Testis (tissue), 2 donors: ENCODE measurements around the gene C1S.
A peak's percentile ranks its signal among the peaks of the same experiment; 100 is the strongest.

ENCODE experiments used
- POLR2A ChIP-seq: fragments of 450-650 bp; IDR thresholded peaks from one replicate; pipeline ENCODE4 v1.6.1; 2017; ENCODE audit warnings: antibody characterized with exemption, mild to moderate bottlenecking, moderate library complexity
- TF ChIP-seq, protein P1 (sequence below), 3 experiments: fragments of 450-650 bp in 2 of 3; fragments of 200-600 bp in 1 of 3; sonication (generic) in 1 of 3; IDR thresholded peaks; one replicate each; pipeline ENCODE4 v1.5.1; 2016 to 2019; ENCODE audit warnings: antibody characterized with exemption in 3 of 3, mild to moderate bottlenecking in 2 of 3, moderate library complexity in 1 of 3

DNA sequence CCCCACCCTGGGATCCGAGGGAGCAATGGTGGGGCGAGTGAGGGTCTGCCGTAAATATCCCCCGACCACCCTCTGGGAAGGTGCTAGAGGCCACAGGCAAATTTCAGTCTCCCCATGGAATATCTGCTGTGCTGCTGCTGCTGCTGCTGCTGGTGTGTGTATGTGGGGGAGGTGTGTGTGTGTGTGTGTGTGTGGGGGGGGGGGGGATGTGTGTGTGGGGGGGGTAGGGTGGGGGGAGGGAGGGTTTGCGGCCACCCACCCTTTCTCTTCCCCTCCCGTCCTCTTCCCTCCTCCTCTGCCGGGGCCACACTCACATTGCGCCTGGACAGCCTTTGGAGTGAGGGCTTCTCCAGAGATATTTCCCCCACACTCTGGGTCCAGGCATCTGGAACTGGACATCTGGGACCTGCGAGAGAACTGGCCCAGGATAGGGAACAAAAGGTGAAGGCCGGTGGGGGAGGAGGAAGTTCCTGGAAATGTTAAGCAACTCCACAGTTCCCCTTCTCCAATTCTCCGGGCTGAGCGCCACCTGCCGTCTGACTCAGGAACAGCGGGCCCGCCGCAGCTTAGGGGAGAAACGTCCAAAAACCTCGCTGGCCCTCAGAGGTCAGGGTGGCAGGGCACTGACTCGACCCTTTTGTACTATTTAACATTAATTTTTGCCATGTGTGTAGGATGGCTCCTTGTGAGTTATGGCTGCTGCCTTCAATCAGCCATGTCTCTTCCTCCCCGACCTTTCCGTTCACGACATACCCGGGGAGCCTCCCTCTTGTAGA lies 48.5 kb downstream of the C1S start, which contains the start of gene C1RL:
- TF ChIP-seq, protein P1, sequence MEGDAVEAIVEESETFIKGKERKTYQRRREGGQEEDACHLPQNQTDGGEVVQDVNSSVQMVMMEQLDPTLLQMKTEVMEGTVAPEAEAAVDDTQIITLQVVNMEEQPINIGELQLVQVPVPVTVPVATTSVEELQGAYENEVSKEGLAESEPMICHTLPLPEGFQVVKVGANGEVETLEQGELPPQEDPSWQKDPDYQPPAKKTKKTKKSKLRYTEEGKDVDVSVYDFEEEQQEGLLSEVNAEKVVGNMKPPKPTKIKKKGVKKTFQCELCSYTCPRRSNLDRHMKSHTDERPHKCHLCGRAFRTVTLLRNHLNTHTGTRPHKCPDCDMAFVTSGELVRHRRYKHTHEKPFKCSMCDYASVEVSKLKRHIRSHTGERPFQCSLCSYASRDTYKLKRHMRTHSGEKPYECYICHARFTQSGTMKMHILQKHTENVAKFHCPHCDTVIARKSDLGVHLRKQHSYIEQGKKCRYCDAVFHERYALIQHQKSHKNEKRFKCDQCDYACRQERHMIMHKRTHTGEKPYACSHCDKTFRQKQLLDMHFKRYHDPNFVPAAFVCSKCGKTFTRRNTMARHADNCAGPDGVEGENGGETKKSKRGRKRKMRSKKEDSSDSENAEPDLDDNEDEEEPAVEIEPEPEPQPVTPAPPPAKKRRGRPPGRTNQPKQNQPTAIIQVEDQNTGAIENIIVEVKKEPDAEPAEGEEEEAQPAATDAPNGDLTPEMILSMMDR (IDR thresholded peaks at IDR 0.05) = peak; percentile 98 to 99 (median 98)
- TF ChIP-seq POLR2A = no peak
